NB4 (cell line): ENCODE data around the gene EDEM1.

Experiments used
- CTCF ChIP-seq: IDR thresholded peaks from one replicate; pipeline ENCODE4 v1.5.1; 2012; ENCODE audit warnings: low read depth, low read length
- MAX ChIP-seq: IDR thresholded peaks from 2 replicates; pipeline ENCODE4 v1.6.1; 2011; ENCODE audit warnings: low read depth, low read length
- MYC ChIP-seq: IDR thresholded peaks from 2 replicates; pipeline ENCODE4 v1.6.1; 2011; ENCODE audit warnings: low read depth, low read length

DNA sequence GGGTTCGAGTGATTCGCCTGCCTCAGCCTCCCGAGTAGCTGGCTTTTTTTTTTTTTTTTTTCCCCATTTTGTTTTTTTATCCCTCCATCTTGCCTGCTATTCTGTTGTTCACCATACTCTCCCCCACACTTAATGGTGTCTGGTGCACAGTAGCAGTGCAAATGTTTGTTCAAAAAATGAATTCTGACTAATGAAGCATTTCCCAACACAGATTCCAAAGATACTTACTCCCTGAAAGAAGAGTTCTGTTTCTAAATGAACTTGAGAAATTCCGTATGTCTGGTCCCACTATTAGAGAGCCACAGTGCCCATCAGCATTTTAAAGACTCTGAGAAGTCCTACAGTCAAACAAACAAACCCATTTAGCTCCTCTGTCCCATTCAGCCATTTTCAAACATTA is 9.5 kb downstream of the EDEM1 start:
- TF ChIP-seq MYC (no peak), MAX (no peak), CTCF (no peak)
